Glutamatergic neuron (in vitro differentiated cells): ENCODE data around the gene GNL3L. TPM values are rescaled to one million over a fixed set of nuclear protein-coding genes. Genes with fewer than 3 reads are reported as not detected.
A peak's percentile ranks its signal among the peaks of the same experiment; 100 is the strongest.

Source experiments
- DNase-seq: peaks from one replicate; pipeline ENCODE4 v3.0.0; 2022
- H3K27ac Mint-ChIP-seq: one replicate; pipeline ENCODE4 v1.8.0; 2020; ENCODE audit warnings: mild to moderate bottlenecking, mixed read lengths, inconsistent platforms; ENCODE audit not compliant: unreplicated experiment
- H3K27me3 Mint-ChIP-seq: one replicate; pipeline ENCODE4 v1.8.0; 2020; ENCODE audit warnings: mild to moderate bottlenecking, moderate library complexity, mixed read lengths, inconsistent platforms; ENCODE audit not compliant: unreplicated experiment
- H3K36me3 Mint-ChIP-seq: one replicate; pipeline ENCODE4 v1.8.0; 2020; ENCODE audit warnings: mild to moderate bottlenecking, mixed read lengths, inconsistent platforms; ENCODE audit not compliant: unreplicated experiment
- H3K4me1 Mint-ChIP-seq: one replicate; pipeline ENCODE4 v1.8.0; 2020; ENCODE audit warnings: mild to moderate bottlenecking, low read depth, mixed read lengths, inconsistent platforms; ENCODE audit not compliant: unreplicated experiment
- H3K4me3 Mint-ChIP-seq: one replicate; pipeline ENCODE4 v1.8.0; 2020; ENCODE audit warnings: mild to moderate bottlenecking, mixed read lengths, inconsistent platforms; ENCODE audit not compliant: unreplicated experiment
- H3K9me3 Mint-ChIP-seq: one replicate; pipeline ENCODE4 v1.8.0; 2020; ENCODE audit warnings: mild to moderate bottlenecking, moderate library complexity, mixed read lengths, inconsistent platforms; ENCODE audit not compliant: unreplicated experiment
- CTCF ChIP-seq: fragments of 200-600 bp; sonication (generic); IDR thresholded peaks from one replicate; pipeline ENCODE4 v1.5.0; 2021; ENCODE audit not compliant: partially characterized antibody, unreplicated experiment
- total RNA-seq: library from RNA; stranded (reverse); fragmentation: NEBNext Ultra II Directional; extraction: Animal tissue kit (Norgen Biotek cat#: 25700); gene quantifications from one replicate; pipeline ENCODE4 v1.2.1, GENCODE V29; 2021; ENCODE audit not compliant: unreplicated experiment

Gene GNL3L
- total RNA-seq, 1 donor from 2014 or later: 29.2 TPM

GRCh38 chrX:54492340-54492739 lies 37.7 kb upstream of the GNL3L start:
- Mint-ChIP-seq H3K4me3 (no peak overlapping the region), H3K27me3 (peaks cover 7% of the 10 kb centered on the region), H3K9me3 (peaks cover 4% of the 10 kb centered on the region), H3K27ac (no peak overlapping the region), H3K36me3 (no peaks in the 10 kb centered on the region), H3K4me1 (peaks cover 15% of the 10 kb centered on the region)
- no peak for TF ChIP-seq CTCF
- no peak for DNase-seq

GRCh38 chrX:54494166-54494988 lies 35.6 kb upstream of the GNL3L start:
- peak overlapping the region; percentile 89 for H3K4me3 Mint-ChIP-seq
- H3K9me3 Mint-ChIP-seq: no peaks in the 10 kb centered on the region
- H3K27me3 Mint-ChIP-seq: peaks cover 7% of the 10 kb centered on the region
- no peak for TF ChIP-seq CTCF
- H3K27ac Mint-ChIP-seq: peak overlapping the region; percentile 78
- DNase-seq: no peak
- H3K36me3 Mint-ChIP-seq: no peaks in the 10 kb centered on the region
- H3K4me1 Mint-ChIP-seq: peaks cover 20% of the 10 kb centered on the region

DNA sequence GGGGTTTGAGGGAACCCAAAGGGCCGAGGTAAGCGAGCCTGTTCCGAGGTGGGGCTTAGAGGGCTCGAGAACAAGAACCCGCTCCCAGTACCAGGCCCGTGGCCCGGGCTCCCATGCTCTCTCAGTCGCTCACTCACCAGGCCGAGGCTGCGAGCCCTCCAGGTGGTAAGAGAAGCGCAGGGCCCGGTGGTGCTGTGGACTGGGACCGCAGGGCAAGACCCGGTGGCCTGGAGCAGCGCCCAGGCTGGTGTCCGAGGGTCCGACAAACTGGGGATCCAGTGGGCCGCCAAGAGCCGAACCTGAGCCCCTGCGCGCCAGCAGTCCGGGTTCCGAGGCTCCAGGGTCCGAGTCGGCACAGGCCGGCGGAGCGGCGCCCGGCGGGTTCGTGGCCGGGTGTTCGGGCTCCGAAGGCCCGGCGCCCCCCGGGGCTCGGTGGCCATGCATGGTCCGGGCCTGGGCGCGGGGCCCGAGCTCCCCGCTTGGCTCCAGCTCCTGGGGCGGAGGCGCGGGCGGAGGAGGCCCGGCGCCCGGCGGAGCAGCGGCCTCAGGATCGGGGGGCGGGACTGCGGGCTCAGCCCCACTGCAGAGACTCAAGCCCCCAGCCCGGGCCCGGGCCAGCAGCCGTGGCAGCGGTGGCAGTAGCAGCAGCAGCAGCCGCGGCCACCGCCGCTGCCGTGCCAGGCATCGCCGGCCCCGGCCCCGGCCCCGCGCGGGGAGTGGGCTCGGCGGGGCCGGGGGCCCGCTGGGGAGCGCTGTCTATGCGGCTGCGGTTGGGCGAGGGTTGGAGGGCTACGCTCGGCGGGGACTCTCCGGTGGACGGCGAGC lies 34.8 kb upstream of the GNL3L start:
- peak overlapping the region; percentile 89 for H3K4me3 Mint-ChIP-seq
- DNase-seq: peak; percentile 46
- H3K27ac Mint-ChIP-seq: peak overlapping the region; percentile 78
- TF ChIP-seq CTCF: no peak
- H3K36me3 Mint-ChIP-seq: no peaks in the 10 kb centered on the region
- no peaks in the 10 kb centered on the region for H3K9me3 Mint-ChIP-seq
- H3K27me3 Mint-ChIP-seq: peaks cover 7% of the 10 kb centered on the region
- H3K4me1 Mint-ChIP-seq: peaks cover 20% of the 10 kb centered on the region

DNA sequence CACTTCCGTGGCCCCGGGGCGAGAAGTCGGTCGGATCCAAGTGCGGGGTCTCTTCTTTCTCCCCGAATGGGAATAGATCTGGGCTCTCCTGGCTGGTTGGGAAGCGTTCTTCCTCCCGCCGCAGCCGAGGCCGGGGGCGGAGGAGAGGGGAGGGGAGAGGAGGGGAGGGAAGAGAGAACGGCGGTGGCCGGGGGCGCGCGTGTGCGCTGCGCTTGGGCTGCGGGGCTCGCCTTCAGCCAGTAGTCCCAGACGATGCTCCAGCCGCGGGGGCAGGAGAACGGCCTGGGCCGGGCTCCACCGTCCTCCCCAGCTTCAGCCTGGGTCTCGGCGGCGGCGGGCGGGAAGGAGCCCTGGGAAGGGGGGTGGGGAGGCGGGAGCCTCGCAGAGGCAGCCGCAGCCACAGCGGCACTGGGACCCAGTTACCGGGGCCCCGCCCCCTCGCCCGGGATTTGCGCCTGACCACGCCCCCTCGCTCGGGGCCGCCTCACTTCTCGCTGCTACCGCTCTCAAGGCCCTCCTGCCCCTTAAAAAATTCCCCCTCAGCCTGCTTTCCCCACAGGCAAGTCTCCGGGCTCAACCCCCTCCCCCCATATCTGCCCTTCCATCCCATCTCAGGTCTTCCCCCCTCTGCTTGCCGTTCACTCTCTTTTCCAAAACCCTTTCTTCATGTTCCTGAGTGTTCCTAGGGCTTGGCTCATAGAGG lies 34.1 kb upstream of the GNL3L start, which contains the start of gene FGD1:
Gene FGD1, minus strand, starts transcription at position 421 of the 703 bp plus-strand sequence. CDS start 802 bp downstream, outside the sequence.
- TF ChIP-seq CTCF: no peak
- Mint-ChIP-seq H3K4me1 (peaks cover 20% of the 10 kb centered on the region), H3K36me3 (no peaks in the 10 kb centered on the region), H3K9me3 (no peaks in the 10 kb centered on the region), H3K27ac (peak within 1 kb of the TSS; percentile 71), H3K4me3 (peak within 1 kb of the TSS; percentile 84), H3K27me3 (peaks cover 7% of the 10 kb centered on the region)
- peak; percentile 72 for DNase-seq
